Measurements from ENCODE around the gene ICE2.

ICE2 gene

DNA sequence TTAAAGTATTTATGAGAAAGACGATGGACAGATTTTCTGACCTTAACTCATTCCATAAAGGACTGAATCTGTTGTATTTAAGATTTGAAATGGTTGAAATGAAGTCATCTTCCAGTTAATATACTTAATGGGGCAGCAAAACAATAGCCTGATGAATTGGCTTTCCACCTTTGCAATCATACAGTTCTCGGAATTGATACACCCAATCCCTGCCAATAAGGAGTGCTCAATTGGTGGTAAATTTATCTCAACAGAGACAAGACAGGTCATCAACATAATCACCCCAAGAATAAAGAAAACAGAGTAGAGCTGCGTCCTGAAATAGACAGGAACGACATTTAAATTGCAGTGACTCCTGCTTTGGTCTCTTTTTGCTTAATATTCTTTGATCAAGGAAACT, 92.3 kb downstream of the ICE2 start:
- DNase-seq, result no peak

GRCh38 chr15:60385620-60386552, 93.1 kb downstream of the ICE2 start:
- no peak for DNase-seq

DNA sequence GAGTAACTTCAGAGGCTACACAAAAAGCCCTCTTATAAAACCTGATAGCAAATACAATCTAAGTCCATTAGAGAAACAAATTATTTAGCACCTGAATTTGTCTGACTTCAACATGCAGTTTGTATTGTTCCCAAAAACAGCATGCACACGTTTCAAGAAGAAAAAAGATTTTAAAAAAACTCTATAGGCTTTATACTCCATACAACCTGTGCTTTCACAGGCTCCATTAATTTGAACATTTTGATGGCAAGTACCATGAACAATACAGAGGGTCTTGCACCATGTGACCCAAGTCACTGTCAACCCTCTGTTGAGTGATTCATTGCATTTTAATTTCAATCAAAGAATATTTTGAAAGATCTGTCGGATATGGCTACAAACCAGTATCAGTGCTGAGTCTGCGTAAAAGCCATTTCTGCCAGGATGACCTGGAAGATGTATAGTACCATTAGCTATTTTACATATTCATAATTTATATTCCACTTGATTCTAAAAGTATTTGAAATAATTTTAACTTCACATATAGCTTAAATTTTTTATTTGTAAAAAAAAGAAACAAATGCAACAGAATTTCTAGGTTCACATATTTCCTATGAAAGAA, 94.3 kb downstream of the ICE2 start:
- DNase-seq, result no peak

- no peak for DNase-seq
Observed at GRCh38 chr15:60384053-60384452, 94.9 kb downstream of the ICE2 start.

DNA sequence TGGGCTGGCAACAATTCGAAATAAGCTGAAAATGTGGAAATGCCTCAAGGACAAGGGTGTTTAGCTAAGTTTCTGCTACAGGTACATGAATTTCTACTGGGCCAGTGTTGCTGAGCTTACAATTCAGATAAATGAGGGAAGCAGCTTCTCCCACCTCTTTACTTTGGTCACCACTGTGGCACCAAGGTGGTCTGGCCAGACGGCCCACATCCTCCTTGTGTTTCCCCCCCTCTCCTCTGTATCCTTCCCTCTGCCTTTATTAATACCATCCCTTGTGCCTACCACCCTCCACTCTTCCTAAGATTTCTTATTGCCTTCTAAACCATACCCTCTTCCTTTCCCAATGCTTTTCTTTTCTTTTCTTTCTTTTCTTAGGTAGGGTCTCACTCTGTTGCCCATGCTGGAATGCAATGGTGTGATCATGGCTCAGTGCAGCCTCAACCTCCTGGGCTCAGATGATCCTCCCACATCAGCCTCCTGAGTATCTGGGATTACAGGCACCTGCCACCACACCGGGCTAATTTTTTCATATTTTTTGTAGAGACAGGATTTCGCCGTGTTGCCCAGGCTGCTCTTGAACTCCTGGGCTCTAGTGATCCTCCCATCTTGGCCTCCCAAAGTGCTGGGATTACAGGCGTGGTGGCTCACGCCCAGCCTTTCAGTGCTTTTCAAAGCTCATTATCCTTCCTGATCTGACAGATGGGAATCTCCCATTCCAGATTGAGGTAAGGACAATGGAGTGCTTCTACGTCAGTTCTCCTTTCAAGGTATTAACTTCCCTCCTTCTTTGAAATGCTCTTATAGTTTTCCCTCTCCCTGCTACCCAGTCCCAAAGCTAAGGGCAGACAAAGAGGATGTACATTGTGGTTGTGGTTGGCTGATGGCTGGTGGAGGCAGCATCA, 95.9 kb downstream of the ICE2 start:
- no peak for DNase-seq

- no peak for DNase-seq
Observed at GRCh38 chr15:60381148-60381788, 97.7 kb downstream of the ICE2 start.

DNA sequence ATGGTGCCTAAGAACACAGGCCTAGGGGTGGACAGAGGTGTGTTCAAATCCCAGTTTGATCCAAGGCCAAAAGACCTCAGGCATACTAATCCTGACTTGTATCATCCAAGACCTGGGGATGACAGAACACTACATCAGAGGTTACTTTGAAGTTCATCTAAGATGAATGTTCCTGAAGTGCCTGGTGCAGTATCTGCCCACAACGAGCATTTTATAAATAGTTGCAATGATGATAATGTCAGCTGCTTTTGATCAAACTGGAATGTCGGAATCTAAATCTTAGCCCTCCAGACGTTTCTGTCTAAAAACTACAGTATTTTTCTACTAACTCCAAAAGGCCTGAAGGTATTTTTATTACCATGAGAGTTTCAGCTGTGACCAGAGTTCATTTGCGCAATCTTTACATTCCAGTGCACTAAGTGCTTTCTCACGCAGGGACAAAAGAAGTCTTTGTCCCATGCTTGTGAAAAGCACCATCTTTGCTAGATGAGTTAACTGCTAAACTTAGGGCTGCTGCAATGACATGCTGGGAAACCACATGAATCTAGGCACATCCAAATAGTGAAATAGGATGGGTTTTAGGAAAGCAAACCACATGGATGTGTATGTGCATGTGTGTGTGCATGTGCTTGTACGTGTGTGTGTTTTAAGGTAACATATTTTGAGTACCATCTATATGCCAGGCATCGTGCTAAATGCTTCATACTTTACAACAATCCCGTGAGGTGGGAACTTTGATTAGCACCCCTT, 99.2 kb downstream of the ICE2 start:
- DNase-seq, result no peak

DNA sequence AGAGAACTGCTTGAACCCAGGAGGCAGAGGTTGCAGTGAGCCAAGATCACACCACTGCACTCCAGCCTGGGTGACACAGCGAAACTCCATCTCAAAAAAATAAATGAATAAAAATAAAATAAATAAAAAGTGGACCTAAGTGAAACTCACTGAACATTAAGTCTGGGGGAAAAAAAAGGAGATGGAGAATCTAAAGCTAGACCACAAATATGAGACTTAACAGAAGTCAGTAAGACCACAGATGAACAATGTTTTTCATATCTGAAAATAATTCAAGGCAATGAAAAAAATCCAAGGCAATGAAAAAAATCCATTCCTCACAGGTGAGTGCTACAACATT, 99.8 kb downstream of the ICE2 start:
- DNase-seq, result no peak

- no peak for DNase-seq
Observed at GRCh38 chr15:60376677-60377095, 102.3 kb downstream of the ICE2 start.

DNA sequence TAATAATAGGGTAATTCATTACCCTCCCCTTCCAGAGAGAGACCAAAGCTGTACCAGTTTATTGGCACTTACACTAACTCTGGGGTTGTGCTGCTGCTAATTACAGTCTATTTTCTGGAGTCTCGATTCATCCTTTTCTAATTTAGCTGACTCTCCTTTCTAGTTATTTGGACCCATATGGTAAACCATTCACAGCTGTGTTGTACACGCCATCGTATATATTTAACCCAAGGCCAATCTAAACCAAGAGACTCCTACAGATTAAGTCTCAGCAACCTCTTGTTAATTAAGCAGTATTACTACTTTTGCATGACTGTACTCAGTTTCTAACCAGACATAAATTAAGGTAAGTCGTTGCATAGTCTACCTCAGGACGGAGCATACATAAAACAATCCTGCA, 103.6 kb downstream of the ICE2 start:
- no peak for DNase-seq

DNA sequence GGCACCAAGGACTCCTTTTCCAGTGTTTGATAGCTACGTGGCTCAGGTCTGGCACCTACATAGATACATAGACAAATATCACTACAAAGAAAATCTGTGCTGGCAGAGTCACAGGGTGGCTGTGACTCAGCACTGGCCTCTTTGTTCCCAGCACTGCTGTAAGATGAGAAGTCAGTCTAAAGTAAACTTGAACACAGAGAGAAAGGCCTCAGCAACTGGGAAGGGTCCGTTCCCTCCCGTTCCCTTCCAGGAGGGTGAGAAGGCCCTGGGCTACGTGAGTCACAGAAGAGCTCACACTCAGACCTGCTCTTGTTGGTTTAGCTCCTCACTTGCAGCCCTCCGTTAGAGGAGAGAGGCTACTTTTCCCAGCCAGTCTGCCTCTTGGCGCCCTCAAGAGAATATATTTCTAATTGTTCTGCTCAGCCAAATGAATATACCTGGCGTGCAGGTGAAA, 104.3 kb downstream of the ICE2 start:
- DNase-seq, result no peak

GRCh38 chr15:60374209-60374608, 104.7 kb downstream of the ICE2 start:
- DNase-seq, result no peak

GRCh38 chr15:60373745-60374144, 105.2 kb downstream of the ICE2 start:
- DNase-seq, result no peak

GRCh38 chr15:60373327-60373726, 105.6 kb downstream of the ICE2 start:
- DNase-seq, result no peak

GRCh38 chr15:60372756-60373155, 106.2 kb downstream of the ICE2 start:
- no peak for DNase-seq

DNA sequence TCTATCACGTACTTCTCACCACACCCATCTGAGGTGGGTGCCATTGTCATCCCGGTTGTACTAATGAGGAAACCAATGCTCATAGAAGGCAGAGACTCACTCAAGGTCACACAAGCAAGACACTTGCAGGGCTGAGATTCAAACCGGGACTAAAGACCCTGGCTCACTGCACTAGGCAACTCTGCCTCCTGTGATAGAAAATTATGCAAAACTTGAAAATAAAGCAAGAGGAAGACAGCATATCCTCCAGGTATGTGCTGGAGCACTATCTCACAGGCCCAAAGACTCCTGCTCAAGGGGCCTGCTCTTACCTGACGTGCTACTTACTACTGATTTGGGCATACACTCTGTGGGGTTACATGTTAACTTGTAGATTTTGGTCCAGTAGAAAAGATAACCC, 106.7 kb downstream of the ICE2 start:
- DNase-seq, result no peak

GRCh38 chr15:60371175-60372051, 107.5 kb downstream of the ICE2 start:
- peak; percentile 34 for DNase-seq

DNA sequence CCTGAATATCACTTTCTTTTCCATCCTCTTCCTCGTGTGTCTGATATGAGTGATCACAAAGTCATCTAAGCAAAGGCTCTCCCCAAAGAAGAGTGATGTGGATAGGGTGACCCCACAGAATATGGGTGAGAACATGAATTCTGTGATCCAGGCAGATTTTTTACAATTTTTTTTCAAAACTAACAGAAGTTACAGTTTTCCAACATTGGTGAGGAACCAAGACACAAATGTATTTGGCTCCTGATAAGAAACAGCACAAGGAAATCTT, 108.1 kb downstream of the ICE2 start:
- DNase-seq, result no peak

DNA sequence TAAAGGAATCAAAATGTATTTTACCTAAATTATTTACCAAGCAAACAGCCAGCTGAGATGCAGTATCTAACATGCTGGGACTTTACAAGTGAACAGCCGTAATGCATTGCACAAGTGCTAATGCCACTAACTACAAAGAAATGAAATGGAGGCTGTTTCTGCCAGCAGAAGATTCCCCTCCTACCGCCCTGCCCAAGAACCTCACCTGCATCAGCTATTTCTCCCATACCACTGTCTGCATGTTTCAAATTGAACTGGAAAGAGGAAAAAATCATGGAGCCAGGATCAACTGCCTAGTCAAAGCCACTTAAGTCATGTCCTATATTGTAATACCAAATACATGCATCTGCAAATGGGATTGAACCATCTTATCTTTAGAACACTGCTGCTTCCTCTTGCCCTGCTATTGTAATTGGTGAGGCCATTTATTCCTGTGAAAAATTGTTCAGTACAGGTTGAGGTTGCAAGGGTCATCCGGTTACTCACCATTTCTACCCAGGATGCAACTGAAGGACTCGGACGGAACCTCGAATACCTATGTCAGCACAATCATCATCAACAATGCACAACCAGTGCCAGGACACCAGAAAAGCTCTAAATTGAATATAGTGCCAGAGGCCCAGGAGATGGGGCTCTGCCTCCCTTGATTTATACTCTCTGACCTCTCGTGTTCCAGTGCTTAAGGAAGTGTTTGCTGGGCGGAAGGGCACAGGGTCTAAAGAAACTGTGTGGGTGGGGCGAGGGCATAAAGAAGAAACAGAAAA, 108.7 kb downstream of the ICE2 start:
- peak; percentile 31 for DNase-seq

GRCh38 chr15:60369696-60370095, 109.2 kb downstream of the ICE2 start:
- DNase-seq, result no peak

All from hematopoietic multipotent progenitor cell treated with erythropoietin and hydrocortisone succinate and interleukin-3 and kit ligand, for 4 days (in vitro differentiated cells).